ENCODE results near the gene ASTL. TPM values are rescaled to one million over a fixed set of nuclear protein-coding genes. Genes with fewer than 3 reads are reported as not detected.
A peak's percentile ranks its signal among the peaks of the same experiment; 100 is the strongest.

ASTL gene
- total and polyA plus RNA-seq, 8 donors, result 0.08 TPM; not detected in 7

DNA sequence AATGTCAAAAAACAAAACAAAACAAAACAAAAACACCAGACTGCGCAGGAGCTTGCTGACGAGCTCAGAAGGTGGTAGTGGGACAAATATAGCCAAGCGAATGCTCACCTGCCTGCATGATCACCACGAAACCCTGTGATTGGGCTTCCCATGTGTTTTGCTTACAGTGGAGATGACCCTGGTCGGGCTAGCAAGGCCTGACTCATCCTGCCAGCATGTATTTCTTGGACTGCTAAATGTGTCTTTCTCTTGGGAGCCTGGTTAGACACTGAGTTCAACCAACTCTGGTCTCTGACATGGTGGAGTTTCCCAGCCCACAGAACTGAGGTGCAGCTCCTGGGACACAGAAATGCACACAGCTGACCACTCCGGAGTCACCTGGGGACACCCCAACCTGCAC, 37.6 kb upstream of the ASTL start:
- H3K27me3 ChIP-seq, result no peaks in the 10 kb centered on the region
- no peaks in the 10 kb centered on the region for H3K36me3 ChIP-seq
- WGBS, 5 donors, result 76 to 91% (median 81%) methylated on average over 6 of the region's 6 CpGs
- no peak overlapping the region for H3K27ac ChIP-seq
- TF ChIP-seq, protein P1, sequence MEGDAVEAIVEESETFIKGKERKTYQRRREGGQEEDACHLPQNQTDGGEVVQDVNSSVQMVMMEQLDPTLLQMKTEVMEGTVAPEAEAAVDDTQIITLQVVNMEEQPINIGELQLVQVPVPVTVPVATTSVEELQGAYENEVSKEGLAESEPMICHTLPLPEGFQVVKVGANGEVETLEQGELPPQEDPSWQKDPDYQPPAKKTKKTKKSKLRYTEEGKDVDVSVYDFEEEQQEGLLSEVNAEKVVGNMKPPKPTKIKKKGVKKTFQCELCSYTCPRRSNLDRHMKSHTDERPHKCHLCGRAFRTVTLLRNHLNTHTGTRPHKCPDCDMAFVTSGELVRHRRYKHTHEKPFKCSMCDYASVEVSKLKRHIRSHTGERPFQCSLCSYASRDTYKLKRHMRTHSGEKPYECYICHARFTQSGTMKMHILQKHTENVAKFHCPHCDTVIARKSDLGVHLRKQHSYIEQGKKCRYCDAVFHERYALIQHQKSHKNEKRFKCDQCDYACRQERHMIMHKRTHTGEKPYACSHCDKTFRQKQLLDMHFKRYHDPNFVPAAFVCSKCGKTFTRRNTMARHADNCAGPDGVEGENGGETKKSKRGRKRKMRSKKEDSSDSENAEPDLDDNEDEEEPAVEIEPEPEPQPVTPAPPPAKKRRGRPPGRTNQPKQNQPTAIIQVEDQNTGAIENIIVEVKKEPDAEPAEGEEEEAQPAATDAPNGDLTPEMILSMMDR (IDR thresholded peaks at IDR 0.05), result no peak
- TF ChIP-seq EP300 (IDR thresholded peaks at IDR 0.05) (no peak), POLR2AphosphoS5 (IDR thresholded peaks at IDR 0.05) (no peak), POLR2A (IDR thresholded peaks at IDR 0.05) (no peak)
- H3K9me3 ChIP-seq, result no peaks in the 10 kb centered on the region
- DNase-seq, result no peak
- H3K4me1 ChIP-seq, result no peaks in the 10 kb centered on the region
- no peak overlapping the region for H3K4me3 ChIP-seq
- intact Hi-C loops (cut with DNase I; ENCODE audit: low total_unique reads), result loop anchor here (10.0 kb wide), 1 partner anchor 151 kb away; no protein-coding TSS in a partner anchor

DNA sequence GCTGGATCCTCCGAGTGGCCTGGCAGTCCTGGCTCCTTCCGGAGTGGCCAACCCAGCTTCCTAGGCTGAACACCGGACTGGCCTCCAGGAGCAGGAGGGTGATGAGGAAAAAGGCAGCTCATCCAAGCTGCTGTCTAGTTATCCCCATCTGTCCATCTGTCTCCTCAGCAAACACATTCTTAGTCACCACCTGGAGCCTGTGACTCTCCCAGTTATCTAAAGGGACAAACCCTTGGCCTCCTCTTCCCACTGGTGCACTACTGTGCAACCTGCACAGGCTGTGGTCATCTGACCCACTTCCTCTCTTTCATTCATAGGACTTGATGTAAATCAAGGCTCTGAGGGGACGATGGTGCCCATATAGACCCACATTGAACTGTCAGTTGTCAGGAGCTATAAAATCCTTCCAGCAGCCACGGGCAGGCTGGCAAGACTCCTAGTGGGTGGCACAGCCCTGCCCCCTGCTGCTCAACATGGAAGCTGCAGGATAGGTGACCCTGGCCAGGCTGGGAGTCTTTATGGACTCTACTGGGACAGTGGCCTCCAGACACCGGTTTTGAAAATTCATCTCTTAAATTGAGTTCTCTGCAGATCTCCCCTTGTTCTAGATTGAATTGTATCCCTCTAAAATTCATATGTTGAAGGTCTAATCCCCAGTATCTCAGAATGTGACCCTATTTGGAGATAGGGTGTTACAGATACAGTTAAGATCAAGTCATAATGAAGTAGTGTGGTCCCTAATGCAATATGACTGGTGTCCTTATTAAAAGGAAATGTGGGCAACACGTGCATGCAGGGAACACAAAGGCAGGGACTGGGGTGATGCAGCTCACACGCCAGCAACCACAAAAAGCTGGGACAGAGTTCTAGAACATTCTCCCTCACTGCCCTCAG, 36.2 kb upstream of the ASTL start:
- TF ChIP-seq, protein P1 (IDR thresholded peaks at IDR 0.05), result peak in 5 of 7 experiments; percentile 78 to 92 (median 86)
- TF ChIP-seq POLR2AphosphoS5 (IDR thresholded peaks at IDR 0.05) (peak in 1 of 3 donors; percentile 40), POLR2A (IDR thresholded peaks at IDR 0.05) (no peak)
- H3K36me3 ChIP-seq, result no peaks in the 10 kb centered on the region
- peak; percentile 85 to 90 for DNase-seq
- 47 to 52% (median 49%) methylated on average over 8 of the region's 8 CpGs for WGBS, 5 donors
- H3K27me3 ChIP-seq, result no peaks in the 10 kb centered on the region
- peaks cover 0 to 5% (median 0%) of the 10 kb centered on the region in 4 donors for H3K9me3 ChIP-seq
- no peak overlapping the region for H3K27ac ChIP-seq
- intact Hi-C loops (cut with DNase I; ENCODE audit: low total_unique reads), result loop anchor here (10.0 kb wide), 1 partner anchor 150 kb away; no protein-coding TSS in a partner anchor
- no peaks in the 10 kb centered on the region for H3K4me1 ChIP-seq
- no peak overlapping the region for H3K4me3 ChIP-seq

DNA sequence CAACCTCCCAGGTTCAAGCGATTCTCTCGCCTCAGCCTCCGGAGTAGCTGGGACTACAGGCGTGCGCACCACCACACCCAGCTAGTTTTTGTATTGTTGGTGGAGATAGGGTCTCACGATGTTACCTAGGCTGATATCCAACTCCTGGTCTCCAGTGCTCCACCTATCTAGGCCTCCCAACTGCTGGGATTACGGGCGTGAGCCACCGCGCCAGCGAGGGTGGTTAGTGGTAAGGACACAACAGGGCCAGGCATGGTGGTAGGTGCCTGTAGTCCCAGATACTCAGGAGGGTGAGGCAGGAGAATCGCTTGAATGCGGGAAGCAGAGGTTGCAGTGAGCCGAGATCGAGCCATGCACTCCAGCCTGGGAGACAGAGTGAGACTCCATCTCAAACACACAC, 33.5 kb upstream of the ASTL start:
- no peak overlapping the region for H3K27ac ChIP-seq
- WGBS, 5 donors, result 89 to 95% (median 92%) methylated on average over 12 to 15 of the region's 15 CpGs
- peaks cover 0 to 5% (median 0%) of the 10 kb centered on the region in 4 donors for H3K9me3 ChIP-seq
- intact Hi-C loops (cut with DNase I; ENCODE audit: low total_unique reads), result loop anchor here (10.0 kb wide), 1 partner anchor 147 kb away; no protein-coding TSS in a partner anchor
- H3K36me3 ChIP-seq, result no peaks in the 10 kb centered on the region
- DNase-seq, result no peak
- H3K27me3 ChIP-seq, result no peaks in the 10 kb centered on the region
- TF ChIP-seq POLR2AphosphoS5 (IDR thresholded peaks at IDR 0.05) (no peak), EP300 (IDR thresholded peaks at IDR 0.05) (no peak), POLR2A (IDR thresholded peaks at IDR 0.05) (no peak)
- TF ChIP-seq, protein P1 (IDR thresholded peaks at IDR 0.05), result no peak
- no peaks in the 10 kb centered on the region for H3K4me1 ChIP-seq
- no peak overlapping the region for H3K4me3 ChIP-seq

DNA sequence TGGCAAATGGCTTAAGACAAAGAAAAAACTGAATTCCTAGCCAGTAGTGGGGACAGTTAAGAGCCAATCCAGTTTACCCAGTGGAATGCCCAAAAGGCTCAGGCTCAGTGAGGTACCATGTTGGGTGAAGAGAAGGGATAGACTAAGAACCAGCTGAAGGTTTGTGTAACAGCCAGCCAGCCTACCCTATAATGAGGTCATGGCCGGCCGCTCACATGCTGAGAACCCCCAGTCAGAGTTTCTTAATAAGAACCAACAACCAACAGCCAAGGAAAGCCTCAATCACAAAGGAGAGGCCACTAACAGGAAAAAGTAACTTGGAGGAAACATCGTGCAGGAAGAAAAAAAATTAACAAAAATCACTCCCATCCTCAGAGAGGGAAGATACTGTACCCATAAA, 32.3 kb upstream of the ASTL start:
- 91 to 99% (median 97%) methylated on average over 3 of the region's 3 CpGs for WGBS, 5 donors

More for the DNA sequence above, 32.3 kb upstream of the ASTL start:
- DNase-seq, result no peak
- intact Hi-C loops (cut with DNase I; ENCODE audit: low total_unique reads), result loop anchor here (10.0 kb wide), 1 partner anchor 146 kb away; no protein-coding TSS in a partner anchor
- TF ChIP-seq EP300 (IDR thresholded peaks at IDR 0.05), result no peak
- TF ChIP-seq POLR2AphosphoS5 (IDR thresholded peaks at IDR 0.05), result no peak
- TF ChIP-seq POLR2A (IDR thresholded peaks at IDR 0.05), result no peak
- TF ChIP-seq, protein P1 (IDR thresholded peaks at IDR 0.05), result no peak
- no peaks in the 10 kb centered on the region for H3K27me3 ChIP-seq
- peaks cover 0 to 5% (median 0%) of the 10 kb centered on the region in 4 donors for H3K9me3 ChIP-seq
- no peak overlapping the region for H3K4me3 ChIP-seq
- no peaks in the 10 kb centered on the region for H3K4me1 ChIP-seq
- H3K36me3 ChIP-seq, result no peaks in the 10 kb centered on the region
- H3K27ac ChIP-seq, result no peak overlapping the region
